GM06990 (cell line): ENCODE results near the gene TAPBPL.
"Not testable (repeated sequence)": the region's sequence is repeated elsewhere in the genome, so short reads cannot be mapped to it uniquely, and the experiment has no call there.

Experiments
- DNase-seq: peaks from one replicate; pipeline ENCODE4 v3.0.0-alpha.2; 2011; ENCODE audit not compliant: insufficient read length; ENCODE audit errors: extremely low read depth
- H3K27me3 ChIP-seq: replicated peaks from 2 replicates; pipeline ENCODE4 v1.6.0; 2011; ENCODE audit warnings: low read length; ENCODE audit not compliant: control insufficient read depth, insufficient read depth
- H3K36me3 ChIP-seq: 2 replicates; pipeline ENCODE4 v1.5.1; 2011; ENCODE audit warnings: low read length; ENCODE audit not compliant: control insufficient read depth, insufficient read depth
- H3K4me3 ChIP-seq: replicated peaks from 2 replicates; pipeline ENCODE4 v1.5.1; 2011; ENCODE audit warnings: low read depth, mild to moderate bottlenecking, control low read depth, low read length
- TF ChIP-seq, protein P1 (sequence below): IDR thresholded peaks from 2 replicates; pipeline ENCODE4 v1.5.1; 2011; ENCODE audit warnings: low read length, control low read depth, mild to moderate bottlenecking, inconsistent platforms; ENCODE audit not compliant: insufficient read depth, poor library complexity, severe bottlenecking

TAPBPL gene

DNA sequence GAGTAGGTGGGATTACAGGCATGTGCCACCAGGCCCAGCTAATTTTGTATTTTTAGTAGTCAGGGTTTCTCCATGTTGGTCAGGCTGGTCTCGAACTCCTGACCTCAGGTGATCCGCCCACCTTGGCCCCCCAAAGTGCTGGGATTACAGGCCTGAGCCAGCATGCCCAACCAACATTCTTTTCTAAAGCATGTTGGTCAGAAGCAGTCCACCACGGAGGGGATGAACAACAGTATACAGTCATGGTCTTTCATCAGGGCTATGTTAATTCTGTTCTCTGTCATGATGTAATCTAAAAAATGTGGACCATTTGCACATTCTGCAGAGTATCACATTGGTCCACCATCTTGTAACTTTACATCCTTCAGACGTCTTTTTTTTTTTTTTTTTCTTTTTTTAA lies 37.6 kb downstream of the TAPBPL start:
- TF ChIP-seq, protein P1, sequence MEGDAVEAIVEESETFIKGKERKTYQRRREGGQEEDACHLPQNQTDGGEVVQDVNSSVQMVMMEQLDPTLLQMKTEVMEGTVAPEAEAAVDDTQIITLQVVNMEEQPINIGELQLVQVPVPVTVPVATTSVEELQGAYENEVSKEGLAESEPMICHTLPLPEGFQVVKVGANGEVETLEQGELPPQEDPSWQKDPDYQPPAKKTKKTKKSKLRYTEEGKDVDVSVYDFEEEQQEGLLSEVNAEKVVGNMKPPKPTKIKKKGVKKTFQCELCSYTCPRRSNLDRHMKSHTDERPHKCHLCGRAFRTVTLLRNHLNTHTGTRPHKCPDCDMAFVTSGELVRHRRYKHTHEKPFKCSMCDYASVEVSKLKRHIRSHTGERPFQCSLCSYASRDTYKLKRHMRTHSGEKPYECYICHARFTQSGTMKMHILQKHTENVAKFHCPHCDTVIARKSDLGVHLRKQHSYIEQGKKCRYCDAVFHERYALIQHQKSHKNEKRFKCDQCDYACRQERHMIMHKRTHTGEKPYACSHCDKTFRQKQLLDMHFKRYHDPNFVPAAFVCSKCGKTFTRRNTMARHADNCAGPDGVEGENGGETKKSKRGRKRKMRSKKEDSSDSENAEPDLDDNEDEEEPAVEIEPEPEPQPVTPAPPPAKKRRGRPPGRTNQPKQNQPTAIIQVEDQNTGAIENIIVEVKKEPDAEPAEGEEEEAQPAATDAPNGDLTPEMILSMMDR, result no peak
- H3K4me3 ChIP-seq, result no peak overlapping the region
- DNase-seq, result no peak
- H3K27me3 ChIP-seq, result no peaks in the 10 kb centered on the region
- peaks cover 2% of the 10 kb centered on the region for H3K36me3 ChIP-seq

DNA sequence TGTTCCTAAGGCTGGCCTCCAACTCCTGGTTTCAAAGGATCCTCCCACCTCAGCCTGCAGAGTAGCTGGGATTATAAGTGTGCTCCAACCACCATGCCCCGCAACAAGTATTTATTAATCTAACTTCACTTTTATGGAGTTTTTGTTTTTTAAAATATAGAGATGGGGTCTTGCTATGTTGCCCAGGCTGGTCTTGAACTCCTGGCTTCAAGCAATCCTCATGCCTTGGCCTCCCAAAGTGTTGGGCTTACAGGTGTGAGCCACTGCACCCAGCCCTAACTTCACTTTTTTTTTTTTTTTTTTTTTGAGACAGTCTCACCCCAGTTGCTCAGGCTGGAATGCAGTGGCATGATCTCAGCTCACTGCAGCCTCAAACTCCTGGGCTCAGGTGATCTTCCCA lies 38.8 kb downstream of the TAPBPL start:
- DNase-seq, H3K36me3 ChIP-seq, H3K27me3 ChIP-seq, H3K4me3 ChIP-seq: not testable (repeated sequence)

DNA sequence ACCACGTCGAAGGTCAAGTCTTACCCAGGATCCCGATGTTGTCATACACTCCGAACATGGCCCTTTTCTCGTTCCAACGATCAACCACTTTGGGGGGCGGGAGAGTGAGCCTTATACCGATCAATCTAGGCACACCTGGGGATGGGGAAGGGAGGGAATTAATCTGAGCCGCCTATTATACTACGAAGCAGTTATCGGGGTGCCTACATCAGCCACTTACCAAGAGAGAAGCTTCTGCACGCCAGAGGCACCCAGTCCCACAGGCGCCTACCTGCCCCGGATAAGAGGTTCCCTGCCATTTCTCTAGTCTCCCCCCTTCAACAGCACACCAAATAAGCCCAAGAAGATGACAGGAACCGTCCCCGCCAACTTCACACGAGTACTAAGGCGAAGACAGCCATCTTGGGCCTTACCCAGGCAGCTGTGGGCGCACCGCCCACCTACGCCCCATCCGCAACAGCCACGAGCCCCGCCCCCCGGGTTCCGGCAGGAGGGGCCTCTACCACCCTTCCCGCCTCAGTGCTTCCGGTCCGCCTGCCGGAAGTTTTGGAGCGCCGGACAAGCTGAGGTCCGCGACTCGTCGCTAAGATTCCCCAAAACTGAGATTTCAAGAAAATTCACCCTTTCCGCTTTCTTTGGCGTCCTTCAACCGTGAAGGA lies 41.1 kb downstream of the TAPBPL start, which contains the start of gene MRPL51:
Gene MRPL51 (minus strand): TSS at position 425 of the 659 bp plus-strand sequence. CDS start 126 bp downstream, at position 299.
- H3K36me3 ChIP-seq, result peaks cover 4% of the 10 kb centered on the region
- no peaks in the 10 kb centered on the region for H3K27me3 ChIP-seq
- TF ChIP-seq, protein P1, result no peak
- H3K4me3 ChIP-seq, result peak within 1 kb of the TSS; percentile 92
- peak; percentile 96 for DNase-seq

DNA sequence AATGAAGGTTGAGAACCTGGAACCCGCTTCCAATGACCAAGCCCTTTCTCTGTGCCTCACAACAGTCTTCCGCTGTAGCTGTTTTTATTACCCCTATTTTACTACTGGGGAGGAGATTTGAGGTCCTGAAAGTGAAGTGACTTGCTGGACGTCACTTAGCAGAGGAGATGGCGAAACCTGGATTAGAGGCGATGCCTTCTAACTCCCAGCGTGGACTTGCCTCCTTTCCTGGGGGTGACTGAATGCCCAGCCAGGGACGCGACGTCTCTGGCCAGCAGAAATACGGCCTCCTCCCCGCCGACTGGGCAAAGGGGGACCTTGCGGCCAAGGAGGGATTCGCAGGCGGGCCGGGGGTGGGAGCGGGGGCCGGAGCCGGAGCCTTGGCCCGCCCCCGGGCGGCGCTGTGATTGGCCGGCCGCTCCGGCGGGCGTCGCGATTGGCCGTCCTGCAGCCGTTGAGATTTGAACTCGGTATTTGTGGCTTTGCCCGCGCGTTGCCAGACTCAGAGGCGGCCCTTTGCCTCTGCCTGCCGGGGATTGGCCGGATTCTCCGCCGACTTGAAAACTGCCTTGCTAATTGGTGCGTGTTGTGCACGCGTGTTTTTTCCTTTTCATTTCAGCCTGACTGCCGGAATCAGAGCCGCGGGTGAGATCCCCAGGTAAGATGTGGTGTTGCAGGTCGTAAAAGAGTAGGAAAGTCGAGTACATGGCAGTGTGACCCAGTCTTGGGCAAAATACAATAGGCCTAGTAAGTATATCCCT lies 41.8 kb downstream of the TAPBPL start, which contains the start of gene NCAPD2:
Gene NCAPD2 (plus strand): TSS at position 606 of the 761 bp plus-strand sequence. CDS start 997 bp downstream, outside the sequence.
- H3K27me3 ChIP-seq, result no peaks in the 10 kb centered on the region
- DNase-seq, result peak; percentile 97
- peak within 1 kb of the TSS; percentile 92 for H3K4me3 ChIP-seq
- peaks cover 4% of the 10 kb centered on the region for H3K36me3 ChIP-seq
- TF ChIP-seq, protein P1, result no peak

DNA sequence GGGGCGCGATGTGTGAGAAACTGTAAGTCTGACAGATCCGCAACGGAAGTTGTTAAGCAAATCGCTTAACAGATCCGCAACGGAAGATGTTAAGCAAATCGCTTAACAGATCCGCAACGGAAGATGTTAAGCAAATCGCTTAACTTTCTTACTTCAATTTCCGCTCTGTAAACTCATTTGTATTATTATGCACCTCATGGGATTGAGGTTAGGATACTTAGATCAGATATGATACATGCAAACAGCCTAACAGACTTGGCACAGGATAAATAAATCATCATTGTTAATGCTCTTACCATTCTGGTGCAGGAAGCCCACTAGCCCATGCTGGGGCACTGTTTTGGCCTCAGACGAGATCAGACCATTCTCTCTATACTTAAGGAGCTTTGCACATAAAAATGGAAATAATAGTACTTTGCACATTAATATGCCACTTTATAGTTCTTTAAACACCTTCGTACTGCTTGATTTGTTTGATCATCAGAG lies 42.5 kb downstream of the TAPBPL start:
- Histone ChIP-seq H3K4me3 (peak overlapping the region; percentile 92), H3K36me3 (peaks cover 6% of the 10 kb centered on the region), H3K27me3 (no peaks in the 10 kb centered on the region)
- TF ChIP-seq, protein P1, result no peak
- no peak for DNase-seq

DNA sequence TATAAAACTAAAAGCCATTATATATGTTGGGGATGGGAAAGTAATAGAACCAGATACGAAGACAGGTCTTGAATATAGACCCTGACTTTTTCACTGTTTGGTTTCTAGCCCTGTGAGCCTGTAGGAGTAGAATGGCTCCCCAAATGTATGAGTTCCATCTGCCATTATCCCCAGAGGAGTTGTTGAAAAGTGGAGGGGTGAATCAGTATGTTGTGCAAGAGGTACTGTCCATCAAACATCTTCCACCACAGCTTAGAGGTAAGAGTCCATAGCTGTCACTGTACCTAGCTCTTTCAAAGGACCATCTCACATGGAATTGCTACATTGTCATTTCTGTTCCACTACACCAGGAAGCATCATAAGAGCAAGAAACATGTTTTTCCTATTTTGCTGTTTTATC lies 43.1 kb downstream of the TAPBPL start:
- Histone ChIP-seq H3K27me3 (no peaks in the 10 kb centered on the region), H3K4me3 (peak overlapping the region; percentile 92), H3K36me3 (peaks cover 8% of the 10 kb centered on the region)
- TF ChIP-seq, protein P1, result no peak
- DNase-seq, result no peak

DNA sequence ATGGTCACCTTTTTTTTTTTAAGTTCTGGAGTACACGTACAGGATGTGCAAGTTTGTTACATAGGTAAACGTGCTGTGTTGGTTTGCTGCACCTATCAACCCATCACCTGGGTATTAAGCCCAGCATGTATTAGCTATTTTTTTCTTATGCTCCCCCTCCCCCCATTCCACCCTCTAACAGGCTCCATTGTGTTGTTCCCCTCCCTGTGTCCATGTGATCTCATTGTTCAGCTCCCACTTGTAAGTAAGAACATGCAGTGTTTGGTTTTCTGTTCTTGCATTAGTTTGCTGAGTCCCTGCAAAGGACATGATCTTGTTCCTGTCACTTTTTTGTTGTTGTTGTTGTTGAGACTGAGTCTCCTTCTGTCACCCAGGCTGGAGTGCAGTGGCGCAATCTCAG lies 45.4 kb downstream of the TAPBPL start:
- not testable (repeated sequence) for H3K27me3 ChIP-seq, H3K36me3 ChIP-seq, DNase-seq, H3K4me3 ChIP-seq
